ENCODE data around the gene CHD2. TPM values are rescaled to one million over a fixed set of nuclear protein-coding genes. Genes with fewer than 3 reads are reported as not detected.
A peak's percentile ranks its signal among the peaks of the same experiment; 100 is the strongest.

Gene CHD2
- total RNA-seq, 1 experiment from 2014 or later = 85.0 TPM

GRCh38 chr15:93001156-93001555 is 101.0 kb downstream of the CHD2 start:
- POLR2A ChIA-PET = no interaction called here
- no peaks in the 10 kb centered on the region for H3K4me1 ChIP-seq
- H3K27ac Mint-ChIP-seq (ENCODE audit: unreplicated experiment) = no peak overlapping the region
- intact Hi-C loops (cut with micrococcal nuclease; ENCODE audit: unreplicated experiment) = no loop called here
- H3K9me3 ChIP-seq = no peaks in the 10 kb centered on the region
- H3K9me3 Mint-ChIP-seq (ENCODE audit: unreplicated experiment) = no peaks in the 10 kb centered on the region
- H3K36me3 Mint-ChIP-seq (ENCODE audit: insufficient read depth, unreplicated experiment) = peaks cover 100% of the 10 kb centered on the region
- no peak for DNase-seq
- no peak for TF ChIP-seq CTCF (IDR thresholded peaks at IDR 0.05; ENCODE audit: insufficient read depth in 1 of 2, low read depth in 1 of 2, low read length in 1 of 2, severe bottlenecking in 1 of 2, unreplicated experiment in 1 of 2)
- no peaks in the 10 kb centered on the region for H3K27me3 Mint-ChIP-seq (ENCODE audit: insufficient read depth, unreplicated experiment)
- H3K36me3 ChIP-seq (ENCODE audit: control insufficient read depth, insufficient read depth, low read length) = peaks cover 3% of the 10 kb centered on the region; the same call in 1 of the 2 replicates
- H3K4me3 Mint-ChIP-seq (ENCODE audit: unreplicated experiment) = no peak overlapping the region
- BruUV-seq (replicated peaks) = no TSS peak
- CTCF ChIA-PET = no interaction called here
- H3K4me3 ChIP-seq (ENCODE audit: low read depth, low read length) = no peak overlapping the region
- H3K4me1 Mint-ChIP-seq (ENCODE audit: low read depth, unreplicated experiment) = no peaks in the 10 kb centered on the region
- H3K27me3 ChIP-seq (replicated peaks; ENCODE audit: control insufficient read depth, insufficient read depth, low read length) = no peaks in the 10 kb centered on the region

- no TSS peak for BruUV-seq (replicated peaks)
- H3K36me3 Mint-ChIP-seq (ENCODE audit: insufficient read depth, unreplicated experiment) = peaks cover 100% of the 10 kb centered on the region
- H3K36me3 ChIP-seq (ENCODE audit: control insufficient read depth, insufficient read depth, low read length) = peaks cover 3% of the 10 kb centered on the region; the same call in 1 of the 2 replicates
- no peaks in the 10 kb centered on the region for H3K4me1 ChIP-seq
- intact Hi-C loops (cut with micrococcal nuclease; ENCODE audit: unreplicated experiment) = no loop called here
- H3K9me3 Mint-ChIP-seq (ENCODE audit: unreplicated experiment) = no peaks in the 10 kb centered on the region
- peak overlapping the region; percentile 13 for H3K27ac Mint-ChIP-seq (ENCODE audit: unreplicated experiment)
- H3K4me3 Mint-ChIP-seq (ENCODE audit: unreplicated experiment) = no peak overlapping the region
- POLR2A ChIA-PET = no interaction called here
- H3K4me3 ChIP-seq (ENCODE audit: low read depth, low read length) = no peak overlapping the region
- no peak for TF ChIP-seq CTCF (IDR thresholded peaks at IDR 0.05; ENCODE audit: insufficient read depth in 1 of 2, low read depth in 1 of 2, low read length in 1 of 2, severe bottlenecking in 1 of 2, unreplicated experiment in 1 of 2)
- no peaks in the 10 kb centered on the region for H3K27me3 Mint-ChIP-seq (ENCODE audit: insufficient read depth, unreplicated experiment)
- no peaks in the 10 kb centered on the region for H3K27me3 ChIP-seq (replicated peaks; ENCODE audit: control insufficient read depth, insufficient read depth, low read length)
- CTCF ChIA-PET = interaction anchor here (0.7 kb wide), 1 partner anchor 183 kb away, joined by 3 read pairs; no protein-coding TSS in a partner anchor
- no peaks in the 10 kb centered on the region for H3K4me1 Mint-ChIP-seq (ENCODE audit: low read depth, unreplicated experiment)
- DNase-seq = no peak
- no peaks in the 10 kb centered on the region for H3K9me3 ChIP-seq
Measured at GRCh38 chr15:93001881-93002280, 101.8 kb downstream of the CHD2 start.

- DNase-seq = no peak
- H3K4me3 ChIP-seq (ENCODE audit: low read depth, low read length) = no peak overlapping the region
- no peaks in the 10 kb centered on the region for H3K4me1 Mint-ChIP-seq (ENCODE audit: low read depth, unreplicated experiment)
- ChIA-PET POLR2A (no interaction called here), CTCF (interaction anchor here (0.7 kb wide), 1 partner anchor 32 kb away, joined by 3 read pairs; no protein-coding TSS in a partner anchor)
- H3K27me3 Mint-ChIP-seq (ENCODE audit: insufficient read depth, unreplicated experiment) = no peaks in the 10 kb centered on the region
- H3K36me3 ChIP-seq (ENCODE audit: control insufficient read depth, insufficient read depth, low read length) = peaks cover 3% of the 10 kb centered on the region; the same call in 1 of the 2 replicates
- peaks cover 98% of the 10 kb centered on the region for H3K36me3 Mint-ChIP-seq (ENCODE audit: insufficient read depth, unreplicated experiment)
- intact Hi-C loops (cut with micrococcal nuclease; ENCODE audit: unreplicated experiment) = no loop called here
- no peaks in the 10 kb centered on the region for H3K9me3 ChIP-seq
- H3K27me3 ChIP-seq (replicated peaks; ENCODE audit: control insufficient read depth, insufficient read depth, low read length) = no peaks in the 10 kb centered on the region
- no peak for TF ChIP-seq CTCF (IDR thresholded peaks at IDR 0.05; ENCODE audit: insufficient read depth in 1 of 2, low read depth in 1 of 2, low read length in 1 of 2, severe bottlenecking in 1 of 2, unreplicated experiment in 1 of 2)
- no peaks in the 10 kb centered on the region for H3K4me1 ChIP-seq
- no peak overlapping the region for H3K4me3 Mint-ChIP-seq (ENCODE audit: unreplicated experiment)
- no TSS peak for BruUV-seq (replicated peaks)
- no peak overlapping the region for H3K27ac Mint-ChIP-seq (ENCODE audit: unreplicated experiment)
- no peaks in the 10 kb centered on the region for H3K9me3 Mint-ChIP-seq (ENCODE audit: unreplicated experiment)
Measured at GRCh38 chr15:93005133-93005532, 105.0 kb downstream of the CHD2 start.

Data from Caco-2 (cell line).